GM21723 (cell line): ENCODE measurements around the gene SRCIN1.
"Not testable (repeated sequence)": the region's sequence is repeated elsewhere in the genome, so short reads cannot be mapped to it uniquely, and the experiment has no call there.

Source experiments
- ATAC-seq: cut with Tn5 transposase; IDR thresholded peaks from one replicate; pipeline ENCODE4 v1.9.1; 2021; ENCODE audit warnings: mild to moderate bottlenecking, moderate library complexity; ENCODE audit not compliant: unreplicated experiment

SRCIN1 gene

GRCh38 chr17:38485681-38486298 is 120.0 kb downstream of the SRCIN1 start:
- ATAC-seq: peak; percentile 78

GRCh38 chr17:38485146-38485468 is 120.6 kb downstream of the SRCIN1 start:
- ATAC-seq: no peak

GRCh38 chr17:38484242-38485145 is 121.3 kb downstream of the SRCIN1 start:
- peak; percentile 47 for ATAC-seq

- ATAC-seq: not testable (repeated sequence)
Observed at GRCh38 chr17:38482700-38483043, 123.1 kb downstream of the SRCIN1 start.

GRCh38 chr17:38482039-38482699 is 123.6 kb downstream of the SRCIN1 start:
- not testable (repeated sequence) for ATAC-seq
